HG03442 (cell line): ENCODE results near the gene HTR1A.

Experiments
- ATAC-seq: cut with Tn5 transposase; IDR thresholded peaks from one replicate; pipeline ENCODE4 v1.9.1; 2021; ENCODE audit warnings: mild to moderate bottlenecking, moderate library complexity; ENCODE audit not compliant: unreplicated experiment

Gene HTR1A

DNA sequence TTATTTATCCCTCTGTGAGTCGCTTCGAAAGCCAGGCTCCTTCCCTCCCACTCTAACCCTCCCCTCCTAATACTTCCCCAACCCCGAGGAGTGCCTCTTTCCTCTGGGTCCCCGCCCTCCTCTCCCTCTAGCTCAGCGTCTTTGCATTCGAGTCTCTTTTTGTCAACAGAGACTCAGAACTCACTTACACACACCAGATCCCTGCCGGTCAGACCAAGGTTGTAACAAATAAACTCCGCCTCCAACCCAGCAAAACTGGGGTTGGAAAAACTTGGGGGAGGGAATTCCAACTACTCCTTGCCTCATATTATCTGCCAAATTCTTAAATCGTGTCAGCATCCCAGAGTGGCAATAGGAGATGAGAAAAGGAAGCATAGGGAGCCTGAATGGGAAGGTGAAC is at the start of gene HTR1A:
Gene HTR1A (minus strand): TSS at position 167 of the 400 bp plus-strand sequence. CDS start 726 bp downstream, outside the sequence.
- ATAC-seq = no peak

DNA sequence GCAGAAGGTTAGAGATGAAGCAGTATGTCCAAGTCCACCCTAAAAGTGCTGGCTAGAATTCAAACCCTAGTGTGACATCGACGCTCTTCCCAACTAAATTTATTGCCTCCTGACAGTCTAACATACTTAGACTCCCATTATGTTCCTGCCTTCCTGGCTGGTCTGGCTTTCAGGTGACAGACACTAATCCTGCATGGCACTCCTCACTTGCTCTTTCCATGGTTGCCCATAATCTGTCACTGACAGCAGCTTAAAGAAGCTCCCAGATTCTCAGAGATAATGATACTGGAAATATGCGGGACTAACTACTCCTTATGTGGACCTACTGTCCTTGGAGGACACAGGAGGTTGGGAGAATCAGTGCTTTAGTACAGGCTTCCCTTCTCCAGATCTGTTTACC is 41.7 kb upstream of the HTR1A start:
- ATAC-seq = no peak

DNA sequence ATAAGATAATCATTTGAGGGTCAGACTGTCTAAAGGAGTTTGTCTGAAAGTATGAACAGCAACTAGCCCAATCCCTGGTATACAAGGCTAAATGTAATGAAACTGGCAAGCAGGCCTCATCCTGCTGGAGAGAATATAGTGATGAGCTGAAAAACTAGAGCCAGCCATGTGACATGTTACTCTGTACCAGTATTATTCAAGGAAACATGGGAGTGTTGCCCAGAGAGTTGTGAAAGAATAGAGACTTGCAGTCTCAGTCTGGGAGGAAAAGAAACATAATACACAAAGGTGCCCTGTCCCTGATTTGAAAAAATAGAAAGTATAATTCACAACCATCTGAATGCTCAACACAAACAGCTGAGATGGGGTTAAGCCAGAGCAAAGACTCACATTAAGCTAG is 37.9 kb upstream of the HTR1A start:
- no peak for ATAC-seq

DNA sequence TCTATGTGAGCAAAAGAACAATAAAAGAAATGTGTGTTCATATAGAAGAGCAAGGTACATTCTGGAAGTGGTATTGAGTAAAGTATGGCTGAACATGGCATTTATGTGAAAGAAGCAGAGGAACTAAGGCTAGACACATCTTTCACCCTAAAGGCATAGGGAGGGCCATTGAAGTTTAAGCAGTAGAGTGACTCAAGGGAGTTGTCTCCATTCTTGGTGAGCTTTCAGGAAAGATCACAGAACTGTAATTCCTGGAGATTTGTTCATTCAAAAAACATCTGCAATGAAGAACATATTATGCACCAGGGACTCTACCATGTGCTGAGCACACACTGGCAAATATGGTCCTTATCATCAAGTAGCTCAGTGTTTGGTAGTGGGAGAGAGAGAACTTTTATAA is 24.8 kb upstream of the HTR1A start:
- ATAC-seq = no peak

DNA sequence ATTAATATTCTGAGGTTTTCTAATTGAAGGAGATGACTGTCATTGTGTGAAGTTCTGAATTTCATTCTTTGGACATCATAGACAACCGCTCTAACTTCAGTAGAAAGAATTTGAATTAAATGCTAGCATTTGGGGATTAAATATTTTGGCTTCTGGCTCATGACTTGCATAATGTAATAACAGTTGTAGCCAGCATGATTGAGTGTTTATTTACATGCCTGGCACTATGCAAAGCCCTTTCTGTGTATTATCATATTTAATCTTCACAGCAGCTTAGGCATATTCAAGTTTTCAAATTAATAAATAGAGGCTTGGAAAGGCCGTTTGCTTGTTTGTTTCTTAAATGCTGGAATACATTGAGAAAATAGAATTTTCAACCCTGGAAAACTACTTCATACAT is 19.6 kb upstream of the HTR1A start:
- no peak for ATAC-seq

DNA sequence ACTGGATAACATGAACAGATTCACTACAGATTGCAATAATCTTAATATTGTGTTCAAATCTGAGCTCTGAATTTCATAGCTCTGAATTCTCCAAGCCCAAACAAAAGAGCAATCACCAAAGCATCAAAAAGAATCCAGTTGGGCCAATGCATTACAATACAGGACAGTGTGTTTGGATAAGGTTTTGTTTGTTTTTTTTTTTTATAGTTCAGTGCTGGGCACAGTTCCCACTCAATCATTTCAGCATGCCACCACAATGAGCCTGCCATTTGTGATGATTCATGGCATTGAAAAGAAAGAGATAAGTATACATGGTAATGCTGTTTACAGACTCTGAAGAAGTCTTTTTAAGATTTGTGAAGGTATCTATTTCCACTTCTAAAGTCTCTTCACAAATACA is 1.7 kb upstream of the HTR1A start:
- no peak for ATAC-seq

DNA sequence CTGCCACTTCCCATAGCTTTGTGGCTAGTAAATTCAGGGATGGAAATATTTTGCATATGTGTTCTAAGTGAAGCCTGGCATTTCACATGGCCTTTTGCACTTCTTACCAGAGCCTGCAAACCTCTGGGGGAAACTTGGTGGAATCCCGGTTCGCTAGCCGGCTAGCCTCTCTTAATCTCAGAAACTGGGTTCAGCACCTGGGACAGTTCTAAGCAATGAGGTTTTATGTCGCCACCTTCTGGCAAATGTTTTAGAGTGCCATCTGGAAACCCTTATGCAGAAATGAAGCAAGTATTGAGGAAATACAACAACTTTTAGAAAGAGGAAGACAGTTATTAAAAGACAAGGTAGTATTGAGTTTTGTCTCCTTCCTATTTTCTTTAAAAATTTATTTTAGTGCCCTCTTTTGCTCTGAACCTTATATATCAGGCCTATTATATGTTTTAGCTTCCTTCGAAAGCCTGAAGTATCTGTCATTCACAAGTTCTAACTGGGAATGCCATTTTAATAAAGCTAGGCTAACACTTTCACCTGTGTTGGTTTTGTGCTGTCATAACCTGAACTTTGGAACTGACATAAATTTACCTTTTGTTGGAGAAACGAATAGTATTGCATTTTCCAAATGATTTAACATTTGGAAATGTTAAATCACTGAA is 963 bp upstream of the HTR1A start:
- ATAC-seq = peak; percentile 93

DNA sequence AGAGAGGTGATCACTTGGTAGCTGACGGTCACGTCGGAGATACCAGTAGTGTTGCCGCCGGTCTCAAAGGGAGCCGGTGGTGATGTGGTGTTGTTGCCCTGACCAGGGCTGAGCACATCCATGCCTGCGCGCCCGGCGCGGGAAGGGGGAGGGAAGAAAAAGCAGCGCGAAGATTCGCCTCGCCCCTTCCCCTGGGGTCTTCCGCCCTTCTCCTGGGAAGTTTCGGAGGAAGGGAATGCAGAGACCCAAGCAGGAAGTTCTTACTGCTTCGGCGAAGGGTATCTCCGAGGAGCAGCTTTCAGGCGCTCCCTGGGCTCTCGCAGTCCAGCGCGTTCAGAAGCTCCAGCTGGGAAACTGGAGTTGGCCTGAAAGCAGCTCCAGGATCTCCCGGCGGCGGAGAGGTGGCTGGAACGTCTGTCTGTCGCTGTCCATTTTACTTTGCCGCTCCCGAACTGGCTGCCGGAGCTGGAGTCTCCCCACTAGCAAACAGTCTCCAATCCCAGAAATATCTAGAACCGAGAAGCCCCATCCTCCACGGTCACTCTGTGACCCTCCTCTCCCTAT is 565 bp downstream of the HTR1A start:
- ATAC-seq = no peak

DNA sequence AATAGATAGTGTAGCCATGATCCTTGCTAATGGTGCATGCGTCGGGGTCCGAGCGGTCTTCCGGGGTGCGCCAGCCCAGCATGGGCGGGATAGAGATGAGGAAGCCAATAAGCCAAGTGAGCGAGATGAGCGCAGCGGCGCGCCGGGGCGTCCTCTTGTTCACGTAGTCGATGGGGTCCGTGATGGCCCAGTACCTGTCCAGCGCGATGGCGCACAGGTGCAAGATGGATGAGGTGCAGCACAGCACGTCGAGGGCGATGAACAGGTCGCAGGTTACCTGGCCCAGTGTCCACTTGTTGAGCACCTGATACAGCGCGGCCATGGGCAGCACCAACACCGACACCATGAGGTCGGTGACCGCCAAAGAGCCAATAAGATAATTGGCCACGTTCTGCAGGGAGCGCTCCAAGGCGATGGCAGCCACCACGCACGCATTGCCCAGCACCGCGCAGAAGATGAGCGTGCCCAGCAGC is 1.1 kb downstream of the HTR1A start:
- no peak for ATAC-seq

DNA sequence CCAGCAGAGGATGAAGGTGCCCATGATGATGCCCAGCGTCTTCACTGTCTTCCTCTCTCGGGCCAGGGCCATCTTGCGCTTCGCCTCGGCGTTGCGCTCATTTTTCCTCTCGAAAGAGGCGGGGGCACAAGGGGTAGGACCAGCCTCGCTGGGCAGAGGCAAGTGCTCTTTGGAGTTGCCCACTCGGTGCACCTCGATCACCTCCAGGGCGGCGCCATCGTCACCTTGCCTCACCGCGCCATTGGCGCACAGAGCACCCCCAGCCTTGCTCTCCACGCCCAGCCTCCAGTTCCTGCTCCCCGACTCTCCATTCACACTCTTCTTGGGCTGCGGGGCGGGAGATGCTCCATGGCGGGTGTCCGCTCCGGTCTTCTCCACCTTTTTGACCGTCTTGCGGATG is 1.6 kb downstream of the HTR1A start:
- ATAC-seq = no peak

DNA sequence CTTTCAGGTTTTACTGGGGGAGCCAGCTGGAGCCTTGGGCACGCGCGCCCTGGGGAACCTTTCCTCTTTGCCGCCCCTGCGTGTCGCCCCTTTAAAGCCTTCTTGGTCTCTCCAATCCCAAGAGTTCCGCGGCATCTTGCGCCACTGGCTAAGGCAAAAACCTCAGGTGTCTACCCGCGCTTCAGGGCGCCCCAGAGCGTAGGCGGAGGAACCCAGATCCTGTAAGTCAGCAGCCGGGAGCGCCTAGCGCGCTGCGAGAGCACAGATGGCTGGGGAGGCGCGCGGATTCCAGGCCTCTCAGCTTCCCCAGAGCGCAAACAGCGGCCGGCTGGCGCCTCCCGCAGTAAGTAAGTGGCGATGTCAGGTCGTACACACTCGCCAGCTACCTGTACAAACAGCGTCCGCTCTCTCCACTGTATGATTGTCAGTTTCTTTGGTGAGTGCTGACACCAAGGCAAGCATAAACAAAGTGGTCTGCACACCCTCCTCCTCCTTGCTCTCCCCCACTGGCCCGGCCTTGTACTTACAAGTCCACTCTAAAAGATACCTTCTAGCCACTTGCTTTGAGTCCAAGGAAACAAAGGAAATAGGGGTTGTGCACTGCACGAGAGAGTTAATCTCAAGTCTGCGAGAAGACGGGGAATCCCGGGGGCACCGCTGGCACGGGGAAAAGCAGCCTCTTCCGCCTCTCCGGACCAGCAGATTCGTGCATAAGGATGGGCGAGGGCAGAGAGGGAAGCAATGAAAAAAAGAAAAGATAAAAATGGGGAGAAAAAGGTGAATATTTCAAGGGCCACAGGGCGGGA is 2.9 kb downstream of the HTR1A start:
- ATAC-seq = no peak

DNA sequence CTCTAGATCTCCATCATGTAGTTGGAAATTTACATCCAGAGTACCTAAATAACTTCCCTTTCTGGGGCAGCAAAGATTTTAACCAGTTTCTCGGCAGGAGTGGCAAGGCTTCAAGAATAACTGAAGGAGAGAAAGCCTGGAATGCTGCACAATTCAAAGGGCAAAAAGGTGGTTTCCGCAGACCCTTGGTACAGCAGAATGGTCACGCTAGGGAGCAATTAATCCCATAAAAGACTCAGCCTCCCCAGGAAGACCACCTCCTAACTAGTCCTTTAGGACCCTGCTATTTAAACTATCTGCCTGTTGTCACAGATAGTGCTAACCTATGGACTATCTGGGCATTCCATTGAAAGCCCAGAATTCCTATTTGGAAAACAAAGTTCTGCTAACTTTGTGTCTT is 3.6 kb downstream of the HTR1A start:
- no peak for ATAC-seq

DNA sequence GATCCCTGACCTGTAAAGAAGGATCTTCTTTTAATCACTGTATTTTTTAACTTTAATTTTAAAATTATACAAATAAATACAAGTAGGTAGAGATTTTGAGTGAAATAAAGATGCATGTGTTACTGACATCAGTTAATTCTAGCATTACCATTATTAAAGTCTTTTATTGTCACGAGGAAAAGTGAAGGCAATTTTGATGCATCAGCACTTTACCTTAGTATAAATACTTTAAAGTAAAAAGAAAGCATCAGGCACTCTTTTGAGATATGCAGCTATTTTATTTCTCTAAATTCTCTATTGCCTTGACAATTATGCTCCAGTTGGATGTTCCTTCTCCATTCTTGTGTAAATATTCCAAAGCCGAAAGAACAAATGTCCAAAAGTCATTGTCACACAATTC is 4.6 kb downstream of the HTR1A start:
- ATAC-seq = no peak

DNA sequence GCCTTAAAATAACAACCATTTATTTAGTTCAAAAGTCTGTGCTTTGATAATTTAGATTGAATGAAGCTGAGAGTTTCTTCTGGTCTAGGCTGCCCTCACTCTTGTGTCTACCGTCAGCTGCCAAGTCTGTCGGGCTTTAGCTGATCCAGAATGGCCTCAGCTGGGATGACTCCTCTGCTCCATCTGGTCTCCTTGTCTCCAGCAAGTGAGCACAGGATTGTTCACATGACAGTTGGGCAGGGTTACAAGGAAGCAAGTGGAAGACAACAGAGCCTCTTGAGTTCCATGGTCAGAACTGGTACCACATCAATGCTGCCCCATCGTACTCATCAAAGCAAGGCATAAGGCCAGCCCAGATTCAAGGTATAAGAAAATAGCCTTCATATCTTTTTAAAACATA is 9.0 kb downstream of the HTR1A start:
- no peak for ATAC-seq

DNA sequence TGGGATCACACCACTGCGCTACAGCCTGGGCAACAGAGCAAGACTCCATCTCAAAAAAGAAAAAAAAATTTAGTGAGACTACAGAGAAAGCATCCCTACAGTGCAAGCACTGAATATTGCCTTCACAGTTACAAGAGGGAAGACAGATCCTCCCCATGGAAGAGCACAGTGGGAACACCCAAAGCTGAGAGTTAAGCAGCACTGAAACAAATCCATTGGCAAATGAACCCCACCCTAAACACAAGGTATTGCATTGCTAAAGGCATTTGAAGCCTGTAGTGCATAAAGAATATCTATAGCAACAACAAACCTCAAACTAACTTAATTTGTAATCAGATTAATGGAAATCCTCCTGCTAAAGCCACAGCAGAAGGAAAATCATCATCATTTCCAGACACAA is 27.1 kb downstream of the HTR1A start:
- ATAC-seq = no peak

DNA sequence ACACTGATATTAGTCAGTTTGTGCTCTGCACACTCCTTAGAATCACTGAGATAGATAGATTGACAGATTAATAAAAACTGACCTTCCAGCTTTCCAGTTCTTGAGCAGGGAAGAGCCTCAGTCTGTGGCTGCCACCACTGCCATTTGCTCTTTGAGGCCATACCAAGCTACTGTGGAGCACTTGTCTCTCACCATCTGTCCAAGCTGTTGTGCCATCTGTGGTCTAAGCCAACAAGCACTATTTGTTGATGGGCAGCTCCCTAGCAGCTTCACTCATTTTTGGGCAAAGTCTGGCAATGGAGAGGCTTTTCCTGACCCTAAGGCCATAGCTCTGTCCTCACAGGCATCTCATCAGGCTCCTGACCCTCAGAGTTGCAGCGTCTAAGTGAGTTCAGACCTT is 30.4 kb downstream of the HTR1A start:
- no peak for ATAC-seq

DNA sequence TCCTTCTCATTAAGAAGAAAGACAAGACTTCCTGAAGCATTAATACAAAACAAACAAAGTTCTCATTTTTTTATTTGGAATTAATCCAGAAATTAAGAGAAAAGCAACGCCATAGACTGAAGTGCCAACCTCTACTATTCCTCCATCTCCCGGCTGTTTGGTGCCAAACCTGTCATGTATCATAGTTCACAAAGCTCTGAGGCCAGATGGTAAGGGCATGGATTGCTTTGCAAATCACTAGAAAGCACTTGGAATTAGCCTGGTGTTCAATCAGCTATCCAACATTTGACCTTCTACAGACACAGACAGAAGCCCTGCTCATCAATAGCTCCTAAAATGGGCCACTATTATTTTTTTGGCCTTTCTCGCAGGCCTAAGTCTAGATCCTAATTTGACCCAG is 33.8 kb downstream of the HTR1A start:
- ATAC-seq = no peak

DNA sequence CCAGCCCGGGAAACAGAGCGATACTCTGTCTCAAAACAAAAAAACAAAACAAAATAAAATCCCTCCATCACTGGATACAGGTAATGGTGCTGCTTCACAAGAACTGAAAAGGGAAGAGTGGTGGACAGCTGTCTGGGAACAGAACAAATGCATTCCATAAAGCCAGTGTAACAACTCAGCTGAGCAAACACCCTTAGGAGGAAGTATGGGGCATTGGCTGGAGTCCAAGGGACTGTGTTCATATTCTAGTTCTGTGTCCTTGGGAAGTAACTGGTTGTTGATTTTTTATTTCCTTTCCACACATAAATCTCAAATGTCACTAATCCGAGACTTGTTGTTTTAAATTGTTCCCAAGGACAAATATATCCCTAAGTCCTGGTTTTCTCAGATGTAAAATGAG is 38.3 kb downstream of the HTR1A start:
- ATAC-seq = no peak

DNA sequence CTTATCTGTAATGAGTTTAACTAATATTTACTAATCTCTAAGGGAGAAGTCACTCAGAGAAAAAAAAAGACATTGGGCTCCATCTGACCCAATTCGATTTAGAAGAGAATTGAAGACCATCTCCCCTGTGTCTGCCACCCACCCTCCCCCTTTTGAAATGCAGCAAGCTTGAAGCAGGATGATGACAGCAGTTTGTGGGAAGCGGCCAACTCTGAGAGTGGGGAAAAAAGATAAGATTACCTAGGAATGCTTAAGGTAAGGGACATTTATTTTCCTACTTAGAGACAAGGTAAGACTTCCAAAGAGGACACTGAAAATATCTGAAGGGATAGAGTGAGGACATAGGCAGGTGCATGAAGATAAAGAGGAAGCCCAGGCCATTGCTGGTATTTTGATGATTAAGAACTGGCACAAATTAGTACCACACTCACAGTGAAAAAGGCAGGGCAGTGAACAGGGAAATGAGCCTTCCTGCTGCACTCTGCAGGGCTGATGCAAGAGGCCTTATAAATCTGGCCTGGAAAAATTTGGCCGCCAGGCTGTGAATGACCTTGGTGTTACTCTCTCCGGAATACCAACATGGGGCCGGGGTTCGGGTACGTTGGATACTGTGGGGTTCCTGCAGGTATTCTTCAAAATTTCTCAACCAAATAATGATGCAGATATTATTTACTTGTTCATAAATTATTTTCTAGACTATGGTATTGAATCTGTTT is 42.3 kb downstream of the HTR1A start:
- no peak for ATAC-seq

DNA sequence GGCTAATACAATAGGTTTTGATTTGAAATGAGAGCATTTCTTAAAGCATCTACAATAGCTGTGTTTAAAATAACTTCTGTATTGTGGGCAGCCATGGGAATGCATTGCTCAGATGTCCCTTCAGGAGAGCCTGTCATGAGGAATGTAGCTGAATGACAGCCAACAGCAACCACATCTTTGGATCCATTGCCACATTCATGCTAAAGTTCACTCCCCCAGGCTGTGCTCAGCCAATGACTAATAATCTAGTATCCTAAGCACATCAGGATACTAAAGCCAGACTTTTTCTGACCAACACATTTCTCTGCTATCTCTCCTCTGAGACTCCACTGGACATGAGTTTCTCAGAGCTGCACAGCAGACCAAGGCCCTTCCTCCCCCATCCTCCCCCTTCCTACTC is 45.5 kb downstream of the HTR1A start:
- no peak for ATAC-seq

DNA sequence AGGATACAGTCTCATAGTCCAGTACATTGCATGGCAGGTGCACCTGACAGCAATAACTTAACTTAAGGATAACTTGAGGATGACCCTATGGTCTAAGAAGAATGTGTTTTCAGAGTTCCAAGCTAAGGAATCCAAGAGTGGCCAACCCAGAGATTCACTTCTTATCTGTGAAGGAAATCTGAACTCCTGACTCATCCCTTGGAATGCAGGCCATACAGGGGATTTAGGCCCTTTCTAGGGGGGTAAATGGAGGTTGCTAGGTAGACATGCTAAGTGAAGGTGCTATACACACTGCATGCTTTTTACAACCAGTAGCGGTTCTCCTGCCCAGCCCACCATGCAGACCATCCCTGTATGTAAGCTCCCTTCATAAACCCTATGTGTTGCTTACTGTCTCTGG is 50.4 kb downstream of the HTR1A start:
- ATAC-seq = no peak
